ENCODE measurements around the gene SCO2. TPM values are rescaled to one million over a fixed set of nuclear protein-coding genes. Genes with fewer than 3 reads are reported as not detected.

Gene SCO2
- polyA plus RNA-seq, 3 donors: 39.5 to 101 (median 69.6) TPM

GRCh38 chr22:50483106-50483505, 42.3 kb downstream of the SCO2 start:
- intact Hi-C loops (cut with micrococcal nuclease): no loop called here
- H3K36me3 ChIP-seq (replicated peaks in 1 of 2; ENCODE audit: control insufficient read depth in 1 of 2, insufficient read depth in 2 of 2, low read length in 2 of 2): no peaks in the 10 kb centered on the region
- no peak for TF ChIP-seq CTCF (IDR thresholded peaks at IDR 0.05)
- 97% methylated on average over 9 of the region's 10 CpGs for WGBS (ENCODE audit: insufficient coverage)
- no peak overlapping the region for H2AFZ ChIP-seq (ENCODE audit: insufficient read depth, low read depth, low read length, poor library complexity, severe bottlenecking)
- no peaks in the 10 kb centered on the region for H3K79me2 ChIP-seq (ENCODE audit: insufficient read depth, low read length)
- no peak overlapping the region for H3K9ac ChIP-seq (ENCODE audit: insufficient read depth, low read length, poor library complexity, severe bottlenecking)
- Mint-ChIP-seq H3K27me3 (ENCODE audit: low read depth in 3 of 3) (peaks cover 35 to 69% (median 38%) of the 10 kb centered on the region in 3 donors), H3K4me3 (peak overlapping the region in 1 of 2 donors; percentile 42), H3K27ac (no peak overlapping the region), H3K4me1 (peaks cover 2% of the 10 kb centered on the region), H3K9me3 (peaks cover 0 to 12% (median 6%) of the 10 kb centered on the region in 7 donors), H3K36me3 (peaks cover 0 to 2% of the 10 kb centered on the region in 2 donors)
- no peaks in the 10 kb centered on the region for H4K20me1 ChIP-seq (ENCODE audit: insufficient read depth, low read length)
- peaks cover 9 to 44% of the 10 kb centered on the region in 2 donors for H3K27me3 ChIP-seq (ENCODE audit: control insufficient read depth in 2 of 2, insufficient read depth in 2 of 2, low read length in 2 of 2)
- H3K27ac ChIP-seq (ENCODE audit: low read depth in 1 of 2, low read length in 2 of 2): no peak overlapping the region
- peaks cover 5 to 14% of the 10 kb centered on the region in 2 donors for H3K4me1 ChIP-seq (ENCODE audit: control insufficient read depth in 1 of 2, insufficient read depth in 2 of 2, low read length in 2 of 2)
- H3K9me3 ChIP-seq (replicated peaks in 1 of 2; ENCODE audit: control insufficient read depth in 1 of 2, insufficient read depth in 1 of 2, low read length in 2 of 2): no peaks in the 10 kb centered on the region
- H3K4me3 ChIP-seq (replicated peaks in 1 of 3; ENCODE audit: low read depth in 2 of 3, low read length in 3 of 3): no peak overlapping the region
- DNase-seq: no peak
- no peak overlapping the region for H3K4me2 ChIP-seq (replicated peaks; ENCODE audit: extremely low read depth, low read length, poor library complexity, severe bottlenecking)

- Histone ChIP-seq H3K27me3 (ENCODE audit: control insufficient read depth in 2 of 2, insufficient read depth in 2 of 2, low read length in 2 of 2) (peaks cover 9 to 48% of the 10 kb centered on the region in 2 donors), H3K9ac (ENCODE audit: insufficient read depth, low read length, poor library complexity, severe bottlenecking) (peak overlapping the region; percentile 8), H4K20me1 (ENCODE audit: insufficient read depth, low read length) (no peaks in the 10 kb centered on the region), H3K9me3 (replicated peaks in 1 of 2; ENCODE audit: control insufficient read depth in 1 of 2, insufficient read depth in 1 of 2, low read length in 2 of 2) (no peaks in the 10 kb centered on the region), H3K4me3 (replicated peaks in 1 of 3; ENCODE audit: low read depth in 2 of 3, low read length in 3 of 3) (peak overlapping the region in 1 of 3 experiments; percentile 71), H3K4me2 (replicated peaks; ENCODE audit: extremely low read depth, low read length, poor library complexity, severe bottlenecking) (peak overlapping the region; percentile 76), H3K79me2 (ENCODE audit: insufficient read depth, low read length) (no peaks in the 10 kb centered on the region), H3K4me1 (ENCODE audit: control insufficient read depth in 1 of 2, insufficient read depth in 2 of 2, low read length in 2 of 2) (peaks cover 5 to 14% of the 10 kb centered on the region in 2 donors), H3K36me3 (replicated peaks in 1 of 2; ENCODE audit: control insufficient read depth in 1 of 2, insufficient read depth in 2 of 2, low read length in 2 of 2) (no peaks in the 10 kb centered on the region), H3K27ac (ENCODE audit: low read depth in 1 of 2, low read length in 2 of 2) (no peak overlapping the region), H2AFZ (ENCODE audit: insufficient read depth, low read depth, low read length, poor library complexity, severe bottlenecking) (peak overlapping the region; percentile 79)
- peaks cover 0 to 2% of the 10 kb centered on the region in 2 donors for H3K36me3 Mint-ChIP-seq
- H3K27ac Mint-ChIP-seq: no peak overlapping the region
- H3K4me3 Mint-ChIP-seq: peak overlapping the region; percentile 61 to 75
- no peak for TF ChIP-seq CTCF (IDR thresholded peaks at IDR 0.05)
- H3K27me3 Mint-ChIP-seq (ENCODE audit: low read depth in 3 of 3): peaks cover 39 to 71% (median 42%) of the 10 kb centered on the region in 3 donors
- intact Hi-C loops (cut with micrococcal nuclease): no loop called here
- peaks cover 0 to 12% (median 6%) of the 10 kb centered on the region in 7 donors for H3K9me3 Mint-ChIP-seq
- no peak for DNase-seq
- WGBS (ENCODE audit: insufficient coverage): 81% methylated on average over 33 of the region's 35 CpGs
- H3K4me1 Mint-ChIP-seq: peaks cover 2% of the 10 kb centered on the region
Measured at GRCh38 chr22:50482107-50483074, 43.0 kb downstream of the SCO2 start.
